T47D (cell line): ENCODE measurements around the gene EMILIN1.
A peak's percentile ranks its signal among the peaks of the same experiment; 100 is the strongest.

Source experiments
- DNase-seq, 2 experiments: peaks; one replicate each; pipeline versions ENCODE4 v3.0.0 to v3.0.0-alpha.2; 2011 to 2012; ENCODE audit warnings: low read depth in 1 of 2, low spot score in 1 of 2
- JUND ChIP-seq: IDR thresholded peaks from 2 replicates; pipeline ENCODE4 v1.6.1; 2012; ENCODE audit warnings: low read depth
- in situ Hi-C: cut with HindIII; loops from 2 replicates; pipeline ENCODE4 v1.10.0; 2016; ENCODE audit warnings: low sequenced_read_pairs, low pct_unique_long_range_greater_than_20kb

Gene EMILIN1

GRCh38 chr2:27085062-27085672, 6.8 kb downstream of the EMILIN1 start:
- in situ Hi-C loops: no loop called here
- no peak for DNase-seq

DNA sequence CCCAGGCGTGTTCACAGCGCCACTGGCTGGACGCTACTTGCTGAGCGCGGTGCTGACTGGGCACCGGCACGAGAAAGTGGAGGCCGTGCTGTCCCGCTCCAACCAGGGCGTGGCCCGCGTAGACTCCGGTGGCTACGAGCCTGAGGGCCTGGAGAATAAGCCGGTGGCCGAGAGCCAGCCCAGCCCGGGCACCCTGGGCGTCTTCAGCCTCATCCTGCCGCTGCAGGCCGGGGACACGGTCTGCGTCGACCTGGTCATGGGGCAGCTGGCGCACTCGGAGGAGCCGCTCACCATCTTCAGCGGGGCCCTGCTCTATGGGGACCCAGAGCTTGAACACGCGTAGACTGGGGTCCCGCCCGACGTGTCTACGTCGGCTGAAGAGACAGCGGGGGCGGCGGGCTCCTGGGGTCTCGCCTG, 7.3 kb downstream of the EMILIN1 start:
- DNase-seq: peak; percentile 55 to 64
- no peak for TF ChIP-seq JUND
- in situ Hi-C loops: no loop called here

More at GRCh38 chr2:27085062-27085672, 6.8 kb downstream of the EMILIN1 start:
- TF ChIP-seq JUND: no peak

GRCh38 chr2:27086090-27086723, 7.8 kb downstream of the EMILIN1 start:
- in situ Hi-C loops: no loop called here
- peak; percentile 91 to 93 for DNase-seq
- TF ChIP-seq JUND: no peak

DNA sequence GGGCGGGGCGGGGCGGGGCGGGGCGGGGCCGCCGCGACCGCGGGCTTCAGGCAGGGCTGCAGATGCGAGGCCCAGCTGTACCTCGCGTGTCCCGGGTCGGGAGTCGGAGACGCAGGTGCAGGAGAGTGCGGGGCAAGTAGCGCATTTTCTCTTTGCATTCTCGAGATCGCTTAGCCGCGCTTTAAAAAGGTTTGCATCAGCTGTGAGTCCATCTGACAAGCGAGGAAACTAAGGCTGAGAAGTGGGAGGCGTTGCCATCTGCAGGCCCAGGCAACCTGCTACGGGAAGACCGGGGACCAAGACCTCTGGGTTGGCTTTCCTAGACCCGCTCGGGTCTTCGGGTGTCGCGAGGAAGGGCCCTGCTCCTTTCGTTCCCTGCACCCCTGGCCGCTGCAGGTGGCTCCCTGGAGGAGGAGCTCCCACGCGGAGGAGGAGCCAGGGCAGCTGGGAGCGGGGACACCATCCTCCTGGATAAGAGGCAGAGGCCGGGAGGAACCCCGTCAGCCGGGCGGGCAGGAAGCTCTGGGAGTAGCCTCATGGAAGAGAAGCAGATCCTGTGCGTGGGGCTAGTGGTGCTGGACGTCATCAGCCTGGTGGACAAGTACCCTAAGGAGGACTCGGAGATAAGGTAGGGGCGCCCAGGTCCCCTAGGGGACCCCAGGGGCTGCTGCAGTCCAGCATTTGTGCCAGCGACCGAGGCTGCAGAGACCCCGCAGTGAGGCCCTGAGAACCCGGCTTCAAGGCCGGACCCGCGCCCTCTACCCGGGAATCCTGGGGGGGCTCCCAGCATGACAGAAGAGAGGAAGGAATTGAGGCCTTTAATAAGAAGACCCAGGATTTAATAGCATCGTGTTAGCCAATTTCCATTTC, 8.5 kb downstream of the EMILIN1 start, which contains the start of gene KHK:
Gene KHK (plus strand): TSS at position 49 of the 870 bp plus-strand sequence. CDS start 488 bp downstream, at position 537.
- in situ Hi-C loops: no loop called here
- DNase-seq: peak; percentile 44 to 69
- TF ChIP-seq JUND: no peak

DNA sequence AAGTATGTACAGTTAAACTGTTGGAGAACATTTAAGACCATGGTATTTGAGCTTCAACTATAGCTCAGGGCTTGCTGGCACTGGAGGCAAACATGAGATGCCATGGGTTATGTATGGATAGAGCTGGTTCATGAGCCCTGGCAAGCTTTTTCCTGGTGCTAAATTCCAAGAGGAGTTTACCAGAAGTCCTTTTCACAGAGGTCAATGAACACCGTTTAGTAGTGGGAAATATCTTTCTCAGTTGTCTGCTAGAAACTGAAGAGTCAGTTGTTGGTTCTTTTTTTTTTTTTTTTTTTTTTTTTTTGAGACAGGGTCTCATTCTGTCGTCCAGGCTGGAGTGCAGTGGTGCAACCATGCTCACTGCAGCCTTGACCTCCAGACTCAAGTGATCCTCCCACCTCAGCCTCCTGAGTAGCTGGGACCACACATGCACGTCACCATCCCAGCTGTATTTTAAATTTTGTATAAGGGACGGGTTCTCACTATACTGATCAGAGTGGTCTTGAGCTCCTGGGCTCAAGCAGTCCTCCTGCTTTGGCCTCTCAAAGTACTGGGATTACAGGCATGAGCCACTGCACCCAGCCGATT, 9.5 kb downstream of the EMILIN1 start:
- DNase-seq: no peak
- no peak for TF ChIP-seq JUND
- in situ Hi-C loops: no loop called here

- no peak for TF ChIP-seq JUND
- no peak for DNase-seq
- in situ Hi-C loops: no loop called here
Measured at GRCh38 chr2:27088634-27089033, 10.2 kb downstream of the EMILIN1 start.

DNA sequence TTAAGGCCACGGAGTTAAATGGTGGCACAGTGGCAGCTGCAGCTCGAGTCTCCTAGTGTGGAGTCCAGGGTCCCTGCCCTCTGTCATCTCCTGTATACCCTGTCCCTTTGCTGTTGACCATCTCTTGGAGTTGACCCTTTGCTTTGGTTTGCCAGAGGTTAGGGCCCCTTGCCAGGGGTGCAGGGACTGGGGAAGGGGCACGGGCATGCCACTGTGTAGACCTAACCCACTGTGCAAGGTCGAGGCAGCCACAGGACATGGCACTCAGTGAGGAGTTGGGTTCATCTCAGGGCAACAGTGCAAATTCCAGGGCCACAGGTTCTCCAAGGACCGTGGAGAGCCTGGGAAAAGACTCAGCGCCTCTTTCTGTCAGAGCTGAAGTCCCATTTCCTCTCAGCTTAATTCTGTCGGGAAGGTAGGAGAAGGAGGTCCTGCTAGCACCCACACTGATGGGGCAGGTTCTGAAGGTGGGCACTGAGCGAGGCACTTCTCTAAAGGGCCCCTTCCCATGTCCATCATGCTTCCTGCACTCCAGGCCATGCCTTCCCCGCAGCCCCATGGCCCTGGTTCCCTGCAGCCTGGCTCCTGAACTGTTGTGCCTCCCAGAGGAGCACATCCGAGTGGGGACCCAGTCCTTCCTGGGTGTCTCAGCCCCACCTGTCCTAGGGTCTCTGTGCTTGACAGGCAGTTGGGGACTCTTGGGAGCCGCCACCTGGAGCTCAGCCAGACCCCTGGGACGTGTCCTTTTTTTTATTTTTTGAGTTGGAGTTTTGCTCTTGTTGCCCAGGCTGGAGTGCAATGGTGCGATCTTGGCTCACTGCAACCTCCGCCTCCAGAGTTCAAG, 10.9 kb downstream of the EMILIN1 start:
- TF ChIP-seq JUND: no peak
- DNase-seq: no peak
- in situ Hi-C loops: no loop called here

DNA sequence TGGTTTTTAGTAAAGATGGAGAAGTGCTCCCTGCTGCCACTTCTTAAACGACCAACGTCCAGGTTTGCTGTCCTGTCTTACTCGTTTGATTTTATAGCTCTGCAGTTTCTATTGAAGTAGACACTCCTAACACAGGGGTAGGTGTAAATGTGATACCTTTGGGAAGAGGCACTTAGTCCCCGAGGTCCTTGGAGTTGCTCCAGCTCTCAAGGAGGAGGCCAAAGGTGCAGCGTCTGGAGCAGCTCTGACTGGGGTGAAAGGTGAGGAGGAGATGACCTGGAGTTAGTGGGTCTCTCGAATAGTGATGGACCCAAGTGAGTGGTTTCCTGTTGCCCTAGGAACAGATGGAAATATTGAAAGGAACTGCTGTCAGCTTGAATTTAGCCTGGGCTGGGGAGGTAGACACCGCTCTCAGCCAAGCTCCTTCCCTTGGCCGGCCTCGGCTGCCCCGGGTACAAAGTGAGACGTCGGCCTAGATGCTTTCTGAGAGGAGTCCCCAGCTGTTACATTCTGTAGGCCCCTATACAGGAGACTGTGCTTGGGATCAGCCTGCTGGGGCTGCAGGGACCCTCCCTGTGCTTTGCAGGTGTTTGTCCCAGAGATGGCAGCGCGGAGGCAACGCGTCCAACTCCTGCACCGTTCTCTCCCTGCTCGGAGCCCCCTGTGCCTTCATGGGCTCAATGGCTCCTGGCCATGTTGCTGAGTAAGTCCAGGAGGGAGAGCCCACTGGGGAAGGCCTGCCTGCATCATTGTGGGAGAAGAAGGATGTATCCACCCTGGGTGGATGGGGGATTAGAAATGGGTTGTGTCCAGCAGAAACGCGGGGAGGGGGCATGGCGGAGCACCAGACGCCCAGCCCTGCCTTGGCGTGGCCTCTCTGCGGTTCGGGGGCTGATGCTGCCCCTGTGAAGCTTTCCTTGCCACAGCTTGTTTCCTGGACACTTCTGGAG, 13.6 kb downstream of the EMILIN1 start:
- no peak for DNase-seq
- in situ Hi-C loops: no loop called here
- TF ChIP-seq JUND: no peak

- in situ Hi-C loops: no loop called here
- DNase-seq: no peak
- TF ChIP-seq JUND: no peak
Measured at GRCh38 chr2:27092696-27093429, 14.4 kb downstream of the EMILIN1 start.
